Calu3 (cell line): ENCODE data around the gene ZYG11A. TPM values are rescaled to one million over a fixed set of nuclear protein-coding genes. Genes with fewer than 3 reads are reported as not detected.
A peak's percentile ranks its signal among the peaks of the same experiment; 100 is the strongest.

ENCODE experiments used
- BruUV-seq: library from RNA; stranded (reverse); fragments of 400-500 nt; replicated peaks from 2 replicates; lab custom pipeline; 2021; lab: Mats Ljungman, UMichigan
- CTCF ChIA-PET: fragments of 300-600 bp; sonication (Branson Sonifier 250); formaldehyde crosslinking; loops from one replicate; lab custom pipeline; 2022; ENCODE audit warnings: antibody characterized with exemption; lab: Charles Lee
- DNase-seq: peaks from one replicate; pipeline ENCODE4 v3.0.0; 2022
- H3K27ac Mint-ChIP-seq: one replicate; pipeline ENCODE4 v1.8.0; 2022; ENCODE audit warnings: mixed read lengths; ENCODE audit not compliant: unreplicated experiment
- H3K27me3 Mint-ChIP-seq: one replicate; pipeline ENCODE4 v1.8.0; 2022; ENCODE audit warnings: mixed read lengths; ENCODE audit not compliant: unreplicated experiment
- H3K36me3 Mint-ChIP-seq: one replicate; pipeline ENCODE4 v1.8.0; 2022; ENCODE audit warnings: mild to moderate bottlenecking, moderate library complexity, mixed read lengths; ENCODE audit not compliant: insufficient read depth, unreplicated experiment
- H3K4me1 Mint-ChIP-seq: one replicate; pipeline ENCODE4 v1.8.0; 2022; ENCODE audit warnings: mild to moderate bottlenecking, low read depth, mixed read lengths; ENCODE audit not compliant: unreplicated experiment
- H3K4me3 Mint-ChIP-seq: one replicate; pipeline ENCODE4 v1.8.0; 2022; ENCODE audit warnings: mild to moderate bottlenecking, low read depth, moderate library complexity, mixed read lengths; ENCODE audit not compliant: unreplicated experiment
- H3K9me3 Mint-ChIP-seq: one replicate; pipeline ENCODE4 v1.8.0; 2022; ENCODE audit warnings: low read depth, mixed read lengths; ENCODE audit not compliant: unreplicated experiment
- intact Hi-C: fragments of 100-400 bp; cut with micrococcal nuclease; formaldehyde crosslinking; loops from one replicate; pipeline ENCODE4 v1.10.0; 2022; ENCODE audit not compliant: unreplicated experiment
- total RNA-seq: library from RNA; stranded (reverse); gene quantifications from 2 replicates; pipeline ENCODE4 v1.2.3, GENCODE V29; 2022
- TF ChIP-seq, protein P1 (sequence below): fragments of 200-600 bp; IDR thresholded peaks from one replicate; pipeline ENCODE4 v1.8.0; 2022; ENCODE audit warnings: antibody characterized with exemption; ENCODE audit not compliant: unreplicated experiment

ZYG11A gene
- total RNA-seq, 1 experiment from 2014 or later: not detected

- no peaks in the 10 kb centered on the region for H3K9me3 Mint-ChIP-seq
- peak within 1 kb of the TSS; percentile 32 for H3K27ac Mint-ChIP-seq
- intact Hi-C loops: no loop called here
- peak within 1 kb of the TSS; percentile 79 for H3K4me3 Mint-ChIP-seq
- H3K36me3 Mint-ChIP-seq: peaks cover 17% of the 10 kb centered on the region
- H3K27me3 Mint-ChIP-seq: no peaks in the 10 kb centered on the region
- no TSS peak for BruUV-seq
- H3K4me1 Mint-ChIP-seq: peaks cover 8% of the 10 kb centered on the region
- peak; percentile 75 for DNase-seq
- CTCF ChIA-PET: interaction anchor here (0.6 to 0.7 kb wide), 6 partner anchors 17 to 1467 kb away, joined by 3 to 7 read pairs (median 4); no protein-coding TSS in a partner anchor
- TF ChIP-seq, protein P1, sequence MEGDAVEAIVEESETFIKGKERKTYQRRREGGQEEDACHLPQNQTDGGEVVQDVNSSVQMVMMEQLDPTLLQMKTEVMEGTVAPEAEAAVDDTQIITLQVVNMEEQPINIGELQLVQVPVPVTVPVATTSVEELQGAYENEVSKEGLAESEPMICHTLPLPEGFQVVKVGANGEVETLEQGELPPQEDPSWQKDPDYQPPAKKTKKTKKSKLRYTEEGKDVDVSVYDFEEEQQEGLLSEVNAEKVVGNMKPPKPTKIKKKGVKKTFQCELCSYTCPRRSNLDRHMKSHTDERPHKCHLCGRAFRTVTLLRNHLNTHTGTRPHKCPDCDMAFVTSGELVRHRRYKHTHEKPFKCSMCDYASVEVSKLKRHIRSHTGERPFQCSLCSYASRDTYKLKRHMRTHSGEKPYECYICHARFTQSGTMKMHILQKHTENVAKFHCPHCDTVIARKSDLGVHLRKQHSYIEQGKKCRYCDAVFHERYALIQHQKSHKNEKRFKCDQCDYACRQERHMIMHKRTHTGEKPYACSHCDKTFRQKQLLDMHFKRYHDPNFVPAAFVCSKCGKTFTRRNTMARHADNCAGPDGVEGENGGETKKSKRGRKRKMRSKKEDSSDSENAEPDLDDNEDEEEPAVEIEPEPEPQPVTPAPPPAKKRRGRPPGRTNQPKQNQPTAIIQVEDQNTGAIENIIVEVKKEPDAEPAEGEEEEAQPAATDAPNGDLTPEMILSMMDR: no peak
These were observed 84.9 kb downstream of the ZYG11A start, which contains the start of gene SCP2 for GRCh38 chr1:52927212-52928014. SCP2 (plus strand) TSS chr1:52927276; CDS start chr1:52927397, 121 bp downstream.

GRCh38 chr1:52928015-52928404, 85.5 kb downstream of the ZYG11A start:
- DNase-seq: no peak
- BruUV-seq: no TSS peak
- Mint-ChIP-seq H3K9me3 (no peaks in the 10 kb centered on the region), H3K27ac (peak overlapping the region; percentile 32), H3K27me3 (no peaks in the 10 kb centered on the region), H3K36me3 (peaks cover 17% of the 10 kb centered on the region), H3K4me3 (peak overlapping the region; percentile 79), H3K4me1 (peaks cover 8% of the 10 kb centered on the region)
- TF ChIP-seq, protein P1: no peak
- intact Hi-C loops: no loop called here
- CTCF ChIA-PET: no interaction called here

GRCh38 chr1:52929019-52929418, 86.5 kb downstream of the ZYG11A start:
- Mint-ChIP-seq H3K27me3 (no peaks in the 10 kb centered on the region), H3K27ac (no peak overlapping the region), H3K36me3 (peaks cover 17% of the 10 kb centered on the region), H3K4me3 (no peak overlapping the region), H3K4me1 (peaks cover 8% of the 10 kb centered on the region), H3K9me3 (no peaks in the 10 kb centered on the region)
- TF ChIP-seq, protein P1: no peak
- CTCF ChIA-PET: no interaction called here
- TSS peak; percentile 35 for BruUV-seq
- DNase-seq: no peak
- intact Hi-C loops: no loop called here

- intact Hi-C loops: no loop called here
- BruUV-seq: no TSS peak
- Mint-ChIP-seq H3K27ac (no peak overlapping the region), H3K27me3 (no peaks in the 10 kb centered on the region), H3K9me3 (no peaks in the 10 kb centered on the region), H3K36me3 (no peaks in the 10 kb centered on the region), H3K4me3 (no peak overlapping the region), H3K4me1 (no peaks in the 10 kb centered on the region)
- CTCF ChIA-PET: interaction anchor here (1.2 kb wide), 1 partner anchor 28 kb away, joined by 3 read pairs; no protein-coding TSS in a partner anchor
- TF ChIP-seq, protein P1: no peak
- DNase-seq: no peak
These were observed 95.0 kb downstream of the ZYG11A start for GRCh38 chr1:52937433-52938182.
